Stimulated activated CD4-positive, alpha-beta T cell treated with anti-CD3 and anti-CD28 coated beads, Interleukin-1b, Interleukin-23, amount 100 ng/mL, for 1 hour (primary cell): ENCODE data around the gene HDAC9.

Experiments used
- DNase-seq, 2 donors: peaks; one replicate each; pipeline ENCODE4 v3.0.0-alpha.2; 2020; ENCODE audit warnings: low read depth in 2 of 2

HDAC9 gene

GRCh38 chr7:18593602-18594279 is 98.2 kb downstream of the HDAC9 start:
- DNase-seq: no peak

GRCh38 chr7:18597754-18598153 is 102.2 kb downstream of the HDAC9 start:
- no peak for DNase-seq

GRCh38 chr7:18607025-18607424 is 111.5 kb downstream of the HDAC9 start:
- DNase-seq: no peak

GRCh38 chr7:18610331-18610948 is 114.9 kb downstream of the HDAC9 start:
- DNase-seq: no peak

GRCh38 chr7:18614841-18615240 is 119.3 kb downstream of the HDAC9 start:
- DNase-seq: no peak

GRCh38 chr7:18619311-18619710 is 123.8 kb downstream of the HDAC9 start:
- DNase-seq: no peak

- DNase-seq: no peak
Measured at GRCh38 chr7:18623389-18623788, 127.8 kb downstream of the HDAC9 start.

- DNase-seq: no peak
Measured at GRCh38 chr7:18624459-18624858, 128.9 kb downstream of the HDAC9 start.

- no peak for DNase-seq
Measured at GRCh38 chr7:18626086-18626485, 130.5 kb downstream of the HDAC9 start.

GRCh38 chr7:18626717-18627116 is 131.2 kb downstream of the HDAC9 start:
- no peak for DNase-seq

- no peak for DNase-seq
Measured at GRCh38 chr7:18637516-18637915, 142.0 kb downstream of the HDAC9 start.

- DNase-seq: no peak
Measured at GRCh38 chr7:18638594-18639452, 143.3 kb downstream of the HDAC9 start.

GRCh38 chr7:18639711-18640110 is 144.2 kb downstream of the HDAC9 start:
- DNase-seq: no peak

- no peak for DNase-seq
Measured at GRCh38 chr7:18644981-18645380, 149.4 kb downstream of the HDAC9 start.

GRCh38 chr7:18647582-18647981 is 152.0 kb downstream of the HDAC9 start:
- DNase-seq: no peak

GRCh38 chr7:18648849-18649758 is 153.6 kb downstream of the HDAC9 start:
- no peak for DNase-seq

GRCh38 chr7:18653381-18654155 is 158.0 kb downstream of the HDAC9 start:
- no peak for DNase-seq

GRCh38 chr7:18654709-18655108 is 159.2 kb downstream of the HDAC9 start:
- DNase-seq: no peak

GRCh38 chr7:18655506-18655905 is 160.0 kb downstream of the HDAC9 start:
- DNase-seq: no peak

GRCh38 chr7:18655912-18656311 is 160.4 kb downstream of the HDAC9 start:
- DNase-seq: no peak

GRCh38 chr7:18656362-18656761 is 160.8 kb downstream of the HDAC9 start:
- no peak for DNase-seq
